GM12872 (cell line): ENCODE results near the gene SLC25A45.

Source experiments
- TF ChIP-seq, protein P1 (sequence below): IDR thresholded peaks from 3 replicates; pipeline ENCODE4 v1.5.1; 2011; ENCODE audit warnings: low read depth, mild to moderate bottlenecking, low read length, moderate library complexity; ENCODE audit not compliant: insufficient read depth

The SLC25A45 gene

DNA sequence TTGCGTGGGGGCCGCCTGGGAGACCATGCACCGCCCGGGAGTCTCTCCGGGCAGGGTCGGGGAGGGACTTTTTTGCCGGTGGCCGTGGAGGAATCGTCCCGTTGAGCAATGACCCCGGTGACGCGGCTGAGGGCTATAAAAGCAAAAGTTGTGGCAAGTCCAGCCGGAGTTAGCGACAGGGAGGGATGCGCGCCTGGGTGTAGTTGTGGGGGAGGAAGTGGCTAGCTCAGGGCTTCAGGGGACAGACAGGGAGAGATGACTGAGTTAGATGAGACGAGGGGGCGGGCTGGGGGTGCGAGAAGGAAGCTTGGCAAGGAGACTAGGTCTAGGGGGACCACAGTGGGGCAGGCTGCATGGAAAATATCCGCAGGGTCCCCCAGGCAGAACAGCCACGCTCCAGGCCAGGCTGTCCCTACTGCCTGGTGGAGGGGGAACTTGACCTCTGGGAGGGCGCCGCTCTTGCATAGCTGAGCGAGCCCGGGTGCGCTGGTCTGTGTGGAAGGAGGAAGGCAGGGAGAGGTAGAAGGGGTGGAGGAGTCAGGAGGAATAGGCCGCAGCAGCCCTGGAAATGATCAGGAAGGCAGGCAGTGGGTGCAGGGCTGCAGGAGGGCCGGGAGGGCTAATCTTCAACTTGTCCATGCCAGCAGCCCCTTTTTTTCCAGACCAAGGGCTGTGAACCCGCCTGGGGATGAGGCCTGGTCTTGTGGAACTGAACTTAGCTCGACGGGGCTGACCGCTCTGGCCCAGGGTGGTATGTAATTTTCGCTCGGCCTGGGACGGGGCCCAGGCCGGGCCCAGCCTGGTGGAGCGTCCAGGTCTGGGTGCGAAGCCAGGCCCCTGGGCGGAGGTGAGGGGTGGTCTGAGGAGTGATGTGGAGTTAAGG lies 40.4 kb upstream of the SLC25A45 start, which contains the start of gene NEAT1:
Gene NEAT1 (plus strand): TSS at position 166 of the 883 bp plus-strand sequence.
- TF ChIP-seq, protein P1, sequence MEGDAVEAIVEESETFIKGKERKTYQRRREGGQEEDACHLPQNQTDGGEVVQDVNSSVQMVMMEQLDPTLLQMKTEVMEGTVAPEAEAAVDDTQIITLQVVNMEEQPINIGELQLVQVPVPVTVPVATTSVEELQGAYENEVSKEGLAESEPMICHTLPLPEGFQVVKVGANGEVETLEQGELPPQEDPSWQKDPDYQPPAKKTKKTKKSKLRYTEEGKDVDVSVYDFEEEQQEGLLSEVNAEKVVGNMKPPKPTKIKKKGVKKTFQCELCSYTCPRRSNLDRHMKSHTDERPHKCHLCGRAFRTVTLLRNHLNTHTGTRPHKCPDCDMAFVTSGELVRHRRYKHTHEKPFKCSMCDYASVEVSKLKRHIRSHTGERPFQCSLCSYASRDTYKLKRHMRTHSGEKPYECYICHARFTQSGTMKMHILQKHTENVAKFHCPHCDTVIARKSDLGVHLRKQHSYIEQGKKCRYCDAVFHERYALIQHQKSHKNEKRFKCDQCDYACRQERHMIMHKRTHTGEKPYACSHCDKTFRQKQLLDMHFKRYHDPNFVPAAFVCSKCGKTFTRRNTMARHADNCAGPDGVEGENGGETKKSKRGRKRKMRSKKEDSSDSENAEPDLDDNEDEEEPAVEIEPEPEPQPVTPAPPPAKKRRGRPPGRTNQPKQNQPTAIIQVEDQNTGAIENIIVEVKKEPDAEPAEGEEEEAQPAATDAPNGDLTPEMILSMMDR, result no peak

DNA sequence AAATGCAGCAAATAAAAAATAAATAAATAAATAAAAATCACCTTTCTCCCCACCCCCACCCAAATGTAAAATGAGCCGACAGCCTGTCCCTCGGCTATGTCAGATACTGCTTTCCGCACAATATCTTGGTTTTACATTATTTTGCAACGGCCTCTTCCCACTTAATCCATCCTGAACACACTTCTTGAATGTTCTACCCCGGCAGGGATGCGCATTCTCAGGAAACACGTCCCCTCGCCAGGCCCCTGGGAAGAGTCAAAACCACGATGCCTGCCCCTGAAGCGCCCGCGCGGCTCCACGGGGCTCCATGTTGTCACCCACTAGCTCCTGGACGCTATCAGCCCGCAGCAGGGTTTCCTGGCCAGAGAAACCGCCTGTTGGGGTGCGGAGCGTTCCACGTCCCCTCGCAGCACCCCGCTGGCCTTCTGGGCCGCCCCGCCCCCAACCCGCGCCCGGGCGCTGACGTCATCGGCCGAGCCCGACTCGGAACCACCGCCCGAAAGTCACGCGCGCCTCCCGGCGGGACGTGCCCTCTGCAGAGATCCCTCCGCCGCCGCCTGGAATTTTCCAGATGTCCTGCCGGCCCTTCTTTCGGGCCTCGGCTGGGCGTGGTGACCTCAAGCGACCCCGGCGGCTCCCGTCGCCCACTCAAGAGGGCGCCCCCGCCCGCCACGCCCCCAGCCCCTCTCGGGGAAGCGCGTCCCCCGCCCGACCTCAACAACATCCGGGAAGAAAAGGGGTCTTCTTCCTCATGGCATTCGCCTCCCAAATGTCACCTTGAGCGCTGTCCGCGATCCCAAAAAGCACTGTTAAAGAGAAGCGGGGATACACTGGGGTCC lies 39.6 kb upstream of the SLC25A45 start:
- TF ChIP-seq, protein P1, result no peak

GRCh38 chr11:65420979-65421793 lies 38.7 kb upstream of the SLC25A45 start:
- TF ChIP-seq, protein P1, result no peak

DNA sequence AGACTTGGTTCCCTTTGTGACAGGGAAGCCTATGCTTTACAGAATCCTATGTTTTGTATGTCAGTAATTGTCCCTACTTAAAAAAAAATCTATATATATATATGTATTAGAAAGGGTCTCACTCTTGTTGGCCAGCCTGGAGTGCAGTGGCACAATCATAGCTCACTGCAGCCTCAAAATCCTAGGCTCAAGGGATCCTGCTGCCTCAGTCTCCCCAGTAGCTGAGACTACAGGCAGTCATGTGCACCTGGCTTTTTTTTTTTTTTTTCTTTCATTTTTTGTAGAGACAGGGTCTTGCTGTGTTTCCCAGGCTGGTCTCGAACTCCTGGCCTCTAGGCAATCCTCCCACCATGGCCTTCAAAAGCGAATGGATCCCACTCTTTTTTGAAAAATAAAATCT lies 38.1 kb upstream of the SLC25A45 start:
- TF ChIP-seq, protein P1, result no peak

DNA sequence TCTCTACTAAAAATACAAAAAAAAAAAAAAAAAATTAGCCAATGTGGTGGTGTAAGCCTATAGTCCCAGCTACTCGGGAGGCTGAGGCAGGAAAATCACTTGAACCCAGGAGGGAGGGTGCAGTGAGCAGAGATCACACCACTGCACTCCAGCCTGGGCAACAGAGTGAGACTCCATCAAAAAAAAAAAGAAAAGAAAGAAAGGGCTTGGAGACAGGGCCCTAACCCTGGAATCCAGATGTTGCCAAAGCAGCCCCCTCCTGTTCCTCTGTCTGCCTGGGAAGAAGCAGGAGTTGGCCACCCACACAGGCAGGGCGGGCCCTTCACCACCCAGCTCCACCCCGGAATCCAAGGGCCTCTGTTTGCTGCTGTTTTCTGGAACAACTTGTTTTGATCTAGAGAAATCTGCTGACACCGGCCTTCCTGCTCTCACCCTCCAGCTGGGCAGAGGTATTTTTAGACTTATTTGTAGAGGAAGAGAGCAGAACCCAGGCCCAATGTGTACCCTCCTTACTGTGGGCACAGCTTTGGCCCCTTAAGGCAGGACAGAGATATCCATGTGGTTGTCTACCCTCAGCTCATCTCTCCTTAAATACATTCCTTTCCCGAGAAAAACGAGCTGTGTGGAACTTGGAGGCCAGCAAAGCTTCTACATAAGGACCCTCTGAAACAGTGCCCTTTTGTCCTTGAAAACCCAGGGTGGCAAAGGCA lies 37.5 kb upstream of the SLC25A45 start:
- TF ChIP-seq, protein P1, result no peak

- TF ChIP-seq, protein P1, result no peak
These were observed 37.0 kb upstream of the SLC25A45 start for GRCh38 chr11:65419460-65419771.
